Neural progenitor cell (in vitro differentiated cells): Measurements from ENCODE around the gene RPL32.

Experiments
- CTCF ChIP-seq: fragments of 200-600 bp; sonication (generic); IDR thresholded peaks from 2 replicates; pipeline ENCODE4 v1.5.1; 2017; ENCODE audit warnings: antibody characterized with exemption, mild to moderate bottlenecking
- EZH2 ChIP-seq: fragments of 200-600 bp; sonication (generic); IDR thresholded peaks from 2 replicates; pipeline ENCODE4 v1.6.1; 2017; ENCODE audit warnings: antibody characterized with exemption, mild to moderate bottlenecking, moderate library complexity
- EZH2phosphoT487 ChIP-seq: fragments of 200-600 bp; sonication (generic); IDR thresholded peaks from 2 replicates; pipeline ENCODE4 v1.6.1; 2017; ENCODE audit warnings: antibody characterized with exemption

GRCh38 chr3:12845811-12846210 lies 4.4 kb upstream of the RPL32 start:
- no peak for TF ChIP-seq CTCF
- no peak for TF ChIP-seq EZH2
- no peak for TF ChIP-seq EZH2phosphoT487
